ENCODE results near the gene RASEF. TPM values are rescaled to one million over a fixed set of nuclear protein-coding genes. Genes with fewer than 3 reads are reported as not detected.

RASEF gene
- total RNA-seq, 1 experiment from 2014 or later = 0.09 TPM

DNA sequence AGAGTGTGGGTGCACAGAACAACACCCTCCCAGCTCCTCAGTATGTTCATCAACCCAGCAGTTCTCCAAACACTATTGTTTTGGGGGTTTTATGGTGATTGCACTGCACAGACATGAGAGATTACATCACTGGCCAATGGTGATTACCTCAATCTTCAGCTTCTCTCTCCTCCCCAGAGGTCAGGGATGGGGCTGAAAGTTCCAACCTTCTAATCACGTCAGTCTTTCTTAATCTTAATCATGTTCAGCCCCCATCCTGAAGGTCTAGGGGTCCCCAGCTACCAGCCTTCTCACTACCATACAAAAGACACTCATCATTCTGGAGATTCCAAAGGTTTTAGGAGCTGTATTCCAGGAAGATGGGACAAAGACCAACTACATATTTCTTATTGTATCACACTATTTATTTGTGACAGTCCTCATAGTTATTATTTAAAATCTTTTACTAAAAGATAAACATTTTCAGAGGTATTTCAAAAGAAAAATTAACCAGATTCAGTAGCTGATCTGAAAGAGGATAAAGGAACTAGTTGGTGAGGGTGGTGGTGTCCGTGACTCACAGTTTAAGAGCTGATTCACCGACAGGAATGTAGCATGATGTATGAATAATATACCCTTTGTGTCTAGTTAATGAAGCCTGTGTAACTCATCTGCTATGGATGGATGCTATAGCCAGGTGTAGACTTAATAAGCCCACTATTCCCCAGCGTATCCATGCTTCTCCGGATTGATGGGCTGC, 35.6 kb downstream of the RASEF start:
- no peaks in the 10 kb centered on the region for H3K27me3 ChIP-seq (replicated peaks; ENCODE audit: insufficient read depth, low read depth, low read length, poor library complexity)
- no peaks in the 10 kb centered on the region for H3K36me3 ChIP-seq (ENCODE audit: insufficient read depth, low read length, poor library complexity, severe bottlenecking)
- no peak for DNase-seq (ENCODE audit: low spot score)
- CTCF ChIA-PET = no interaction called here
- no TSS peak for BruUV-seq (replicated peaks)
- intact Hi-C loops (cut with micrococcal nuclease; ENCODE audit: unreplicated experiment) = no loop called here
- TF ChIP-seq, protein P1, sequence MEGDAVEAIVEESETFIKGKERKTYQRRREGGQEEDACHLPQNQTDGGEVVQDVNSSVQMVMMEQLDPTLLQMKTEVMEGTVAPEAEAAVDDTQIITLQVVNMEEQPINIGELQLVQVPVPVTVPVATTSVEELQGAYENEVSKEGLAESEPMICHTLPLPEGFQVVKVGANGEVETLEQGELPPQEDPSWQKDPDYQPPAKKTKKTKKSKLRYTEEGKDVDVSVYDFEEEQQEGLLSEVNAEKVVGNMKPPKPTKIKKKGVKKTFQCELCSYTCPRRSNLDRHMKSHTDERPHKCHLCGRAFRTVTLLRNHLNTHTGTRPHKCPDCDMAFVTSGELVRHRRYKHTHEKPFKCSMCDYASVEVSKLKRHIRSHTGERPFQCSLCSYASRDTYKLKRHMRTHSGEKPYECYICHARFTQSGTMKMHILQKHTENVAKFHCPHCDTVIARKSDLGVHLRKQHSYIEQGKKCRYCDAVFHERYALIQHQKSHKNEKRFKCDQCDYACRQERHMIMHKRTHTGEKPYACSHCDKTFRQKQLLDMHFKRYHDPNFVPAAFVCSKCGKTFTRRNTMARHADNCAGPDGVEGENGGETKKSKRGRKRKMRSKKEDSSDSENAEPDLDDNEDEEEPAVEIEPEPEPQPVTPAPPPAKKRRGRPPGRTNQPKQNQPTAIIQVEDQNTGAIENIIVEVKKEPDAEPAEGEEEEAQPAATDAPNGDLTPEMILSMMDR (conservative IDR thresholded peaks at IDR 0.05; ENCODE audit: low read depth, low read length) = no peak
- no peak for TF ChIP-seq EZH2 (IDR thresholded peaks at IDR 0.05; ENCODE audit: borderline replicate concordance, low read depth, low read length, poor library complexity, severe bottlenecking)
- H3K9me3 ChIP-seq (ENCODE audit: low read depth, low read length, poor library complexity, severe bottlenecking) = no peaks in the 10 kb centered on the region
- no peaks in the 10 kb centered on the region for H3K4me1 ChIP-seq (ENCODE audit: insufficient read depth, low read length, poor library complexity, severe bottlenecking)
- no peak overlapping the region for H3K4me3 ChIP-seq (ENCODE audit: low read depth, low read length, poor library complexity, severe bottlenecking)
- H3K27ac ChIP-seq (ENCODE audit: low read depth, low read length, poor library complexity, severe bottlenecking) = no peak overlapping the region
- POLR2A ChIA-PET (ENCODE audit: low non-redundant PET) = no interaction called here

- intact Hi-C loops (cut with micrococcal nuclease; ENCODE audit: unreplicated experiment) = no loop called here
These were observed 38.3 kb downstream of the RASEF start for GRCh38 chr9:83024506-83025125.

GRCh38 chr9:83023151-83023550, 39.8 kb downstream of the RASEF start:
- DNase-seq (ENCODE audit: low spot score) = no peak
- Histone ChIP-seq H3K9me3 (ENCODE audit: low read depth, low read length, poor library complexity, severe bottlenecking) (no peaks in the 10 kb centered on the region), H3K4me3 (ENCODE audit: low read depth, low read length, poor library complexity, severe bottlenecking) (no peak overlapping the region), H3K36me3 (ENCODE audit: insufficient read depth, low read length, poor library complexity, severe bottlenecking) (no peaks in the 10 kb centered on the region), H3K27ac (ENCODE audit: low read depth, low read length, poor library complexity, severe bottlenecking) (no peak overlapping the region), H3K4me1 (ENCODE audit: insufficient read depth, low read length, poor library complexity, severe bottlenecking) (no peaks in the 10 kb centered on the region), H3K27me3 (replicated peaks; ENCODE audit: insufficient read depth, low read depth, low read length, poor library complexity) (no peaks in the 10 kb centered on the region)
- TF ChIP-seq, protein P1 (conservative IDR thresholded peaks at IDR 0.05; ENCODE audit: low read depth, low read length) = no peak
- TF ChIP-seq EZH2 (IDR thresholded peaks at IDR 0.05; ENCODE audit: borderline replicate concordance, low read depth, low read length, poor library complexity, severe bottlenecking) = no peak
- intact Hi-C loops (cut with micrococcal nuclease; ENCODE audit: unreplicated experiment) = no loop called here
- ChIA-PET CTCF (no interaction called here), POLR2A (ENCODE audit: low non-redundant PET) (no interaction called here)
- BruUV-seq (replicated peaks) = no TSS peak

More at GRCh38 chr9:83024506-83025125, 38.3 kb downstream of the RASEF start:
- Histone ChIP-seq H3K4me3 (ENCODE audit: low read depth, low read length, poor library complexity, severe bottlenecking) (no peak overlapping the region), H3K36me3 (ENCODE audit: insufficient read depth, low read length, poor library complexity, severe bottlenecking) (no peaks in the 10 kb centered on the region), H3K9me3 (ENCODE audit: low read depth, low read length, poor library complexity, severe bottlenecking) (no peaks in the 10 kb centered on the region), H3K27me3 (replicated peaks; ENCODE audit: insufficient read depth, low read depth, low read length, poor library complexity) (no peaks in the 10 kb centered on the region), H3K27ac (ENCODE audit: low read depth, low read length, poor library complexity, severe bottlenecking) (no peak overlapping the region), H3K4me1 (ENCODE audit: insufficient read depth, low read length, poor library complexity, severe bottlenecking) (no peaks in the 10 kb centered on the region)
- POLR2A ChIA-PET (ENCODE audit: low non-redundant PET) = no interaction called here
- DNase-seq (ENCODE audit: low spot score) = no peak
- TF ChIP-seq, protein P1 (conservative IDR thresholded peaks at IDR 0.05; ENCODE audit: low read depth, low read length) = no peak
- no peak for TF ChIP-seq EZH2 (IDR thresholded peaks at IDR 0.05; ENCODE audit: borderline replicate concordance, low read depth, low read length, poor library complexity, severe bottlenecking)
- CTCF ChIA-PET = no interaction called here
- BruUV-seq (replicated peaks) = no TSS peak

Measured in A673 (cell line).